NCI-H82 (cell line): ENCODE data around the gene TPRN.
A peak's percentile ranks its signal among the peaks of the same experiment; 100 is the strongest.

ENCODE experiments used
- DNase-seq: peaks from one replicate; lab custom pipeline; 2025; lab: John Stamatoyannopoulos, UW

TPRN gene

GRCh38 chr9:137236238-137236935 is 35.8 kb upstream of the TPRN start:
- DNase-seq: peak; percentile 95

- peak; percentile 34 for DNase-seq
These were observed 35.1 kb upstream of the TPRN start for GRCh38 chr9:137235424-137236237.

- no peak for DNase-seq
These were observed 34.4 kb upstream of the TPRN start for GRCh38 chr9:137234758-137235423.

GRCh38 chr9:137234055-137234697 is 33.6 kb upstream of the TPRN start:
- DNase-seq: peak; percentile 22

- no peak for DNase-seq
These were observed 32.8 kb upstream of the TPRN start for GRCh38 chr9:137233143-137233980.

- DNase-seq: no peak
These were observed 32.0 kb upstream of the TPRN start for GRCh38 chr9:137232510-137232909.

- DNase-seq: no peak
These were observed 31.6 kb upstream of the TPRN start for GRCh38 chr9:137232101-137232500.

GRCh38 chr9:137231372-137232039 is 31.0 kb upstream of the TPRN start:
- no peak for DNase-seq

GRCh38 chr9:137230705-137231371 is 30.3 kb upstream of the TPRN start, which contains the start of gene SLC34A3:
TSS of gene SLC34A3 (plus strand) at chr9:137230901. CDS start at chr9:137231703, 802 bp downstream.
- no peak for DNase-seq

- no peak for DNase-seq
These were observed 29.6 kb upstream of the TPRN start for GRCh38 chr9:137229903-137230704.

- no peak for DNase-seq
These were observed 28.7 kb upstream of the TPRN start for GRCh38 chr9:137228968-137229896.

GRCh38 chr9:137228506-137228967 is 28.0 kb upstream of the TPRN start:
- DNase-seq: no peak

- no peak for DNase-seq
These were observed 27.4 kb upstream of the TPRN start for GRCh38 chr9:137227853-137228505.

- peak; percentile 90 for DNase-seq
These were observed 26.7 kb upstream of the TPRN start, which contains the start of gene RNF224 for GRCh38 chr9:137227054-137227852. TSS of gene RNF224 (plus strand) at chr9:137227502. CDS start at chr9:137228336, 834 bp downstream.

- DNase-seq: no peak
These were observed 26.0 kb upstream of the TPRN start for GRCh38 chr9:137226338-137227053.
